BJ (cell line): ENCODE measurements around the gene GAB2. TPM values are rescaled to one million over a fixed set of nuclear protein-coding genes. Genes with fewer than 3 reads are reported as not detected.

Experiments used
- CTCF ChIA-PET: fragments of 350-600 bp; formaldehyde crosslinking; extraction: SDS; loops from one replicate; lab custom pipeline; 2021; ENCODE audit warnings: antibody characterized with exemption, inconsistent platforms; lab: Yijun Ruan, JAX
- POLR2A ChIA-PET: fragments of 300-600 bp; sonication (Branson Sonifier 250); formaldehyde crosslinking; extraction: SDS; loops from one replicate; lab custom pipeline; 2021; ENCODE audit warnings: antibody characterized with exemption; lab: Charles Lee
- DNase-seq: peaks from one replicate; pipeline ENCODE4 v3.0.0-alpha.2; 2011; ENCODE audit warnings: low read depth
- H3K27me3 ChIP-seq: 2 replicates; pipeline ENCODE4 v1.6.0; 2011; ENCODE audit warnings: low read length; ENCODE audit not compliant: control insufficient read depth, insufficient read depth
- H3K36me3 ChIP-seq: 2 replicates; pipeline ENCODE4 v1.5.1; 2011; ENCODE audit warnings: low read length; ENCODE audit not compliant: control insufficient read depth, insufficient read depth
- H3K4me3 ChIP-seq: 2 replicates; pipeline ENCODE4 v1.5.1; 2011; ENCODE audit warnings: low read depth, mild to moderate bottlenecking, control low read depth, low read length
- CTCF ChIP-seq: IDR thresholded peaks from 2 replicates; pipeline ENCODE4 v1.5.1; 2011; ENCODE audit warnings: low read depth, mild to moderate bottlenecking, control low read depth, inconsistent platforms, low read length, moderate library complexity; ENCODE audit not compliant: insufficient read depth
- polyA plus RNA-seq: library from polyadenylated mRNA; depleted of rRNA; stranded (reverse); fragments of >200 nt; gene quantifications from 2 replicates; pipeline ENCODE4 v1.2.3, GENCODE V29; 2011

The GAB2 gene
- polyA plus RNA-seq, 1 experiment: 12.2 TPM

- ChIA-PET CTCF (interaction anchor here (1.0 to 1.2 kb wide), 2 partner anchors 26 to 371 kb away, joined by 3 read pairs; no protein-coding TSS in a partner anchor), POLR2A (no interaction called here)
- peaks cover 11% of the 10 kb centered on the region for H3K36me3 ChIP-seq
- no peak for TF ChIP-seq CTCF
- H3K27me3 ChIP-seq: no peaks in the 10 kb centered on the region
- H3K4me3 ChIP-seq: no peak overlapping the region
- DNase-seq: no peak
Observed at GRCh38 chr11:78193806-78194205, 223.8 kb downstream of the GAB2 start.

- Histone ChIP-seq H3K27me3 (no peaks in the 10 kb centered on the region), H3K4me3 (no peak overlapping the region), H3K36me3 (peaks cover 5% of the 10 kb centered on the region)
- TF ChIP-seq CTCF: no peak
- DNase-seq: no peak
- ChIA-PET CTCF (interaction anchor here (1.2 kb wide), 1 partner anchor 372 kb away, joined by 3 read pairs; no protein-coding TSS in a partner anchor), POLR2A (no interaction called here)
Observed at GRCh38 chr11:78192911-78193351, 224.7 kb downstream of the GAB2 start.

GRCh38 chr11:78192223-78192719 is 225.3 kb downstream of the GAB2 start:
- Histone ChIP-seq H3K36me3 (peaks cover 4% of the 10 kb centered on the region), H3K27me3 (no peaks in the 10 kb centered on the region), H3K4me3 (no peak overlapping the region)
- no peak for TF ChIP-seq CTCF
- ChIA-PET POLR2A (no interaction called here), CTCF (no interaction called here)
- no peak for DNase-seq

- Histone ChIP-seq H3K4me3 (no peak overlapping the region), H3K27me3 (no peaks in the 10 kb centered on the region), H3K36me3 (peaks cover 4% of the 10 kb centered on the region; the same call in 1 of the 2 replicates)
- ChIA-PET CTCF (interaction anchor here (0.6 kb wide), 1 partner anchor 12 kb away, joined by 3 read pairs; no protein-coding TSS in a partner anchor), POLR2A (no interaction called here)
- no peak for TF ChIP-seq CTCF
- no peak for DNase-seq
Observed at GRCh38 chr11:78190871-78191538, 226.6 kb downstream of the GAB2 start.

GRCh38 chr11:78190374-78190773 is 227.2 kb downstream of the GAB2 start:
- no peak for TF ChIP-seq CTCF
- ChIA-PET POLR2A (no interaction called here), CTCF (interaction anchor here (0.6 kb wide), 1 partner anchor 13 kb away, joined by 3 read pairs; no protein-coding TSS in a partner anchor)
- peaks cover 4% of the 10 kb centered on the region; the same call in 1 of the 2 replicates for H3K36me3 ChIP-seq
- H3K27me3 ChIP-seq: no peaks in the 10 kb centered on the region
- H3K4me3 ChIP-seq: no peak overlapping the region
- DNase-seq: no peak
